NB4 (cell line): ENCODE data around the gene GNB1.

Experiments
- DNase-seq: peaks from one replicate; pipeline ENCODE4 v3.0.0; 2010; ENCODE audit warnings: low read depth
- H3K4me3 ChIP-seq: one replicate; pipeline ENCODE4 v1.5.1; 2011; ENCODE audit warnings: mild to moderate bottlenecking, low read depth, low read length, moderate library complexity
- CTCF ChIP-seq: IDR thresholded peaks from one replicate; pipeline ENCODE4 v1.5.1; 2012; ENCODE audit warnings: low read depth, low read length
- MAX ChIP-seq: IDR thresholded peaks from 2 replicates; pipeline ENCODE4 v1.6.1; 2011; ENCODE audit warnings: low read depth, low read length
- MYC ChIP-seq: IDR thresholded peaks from 2 replicates; pipeline ENCODE4 v1.6.1; 2011; ENCODE audit warnings: low read depth, low read length
- POLR2A ChIP-seq: IDR thresholded peaks from 2 replicates; pipeline ENCODE4 v1.6.1; 2011; ENCODE audit warnings: mild to moderate bottlenecking; ENCODE audit not compliant: insufficient read length; ENCODE audit errors: extremely low read depth

Gene GNB1

GRCh38 chr1:1773874-1774273, 117.0 kb downstream of the GNB1 start:
- TF ChIP-seq MAX, result no peak
- no peak for TF ChIP-seq POLR2A
- no peak for TF ChIP-seq CTCF
- TF ChIP-seq MYC, result no peak
- DNase-seq, result no peak

DNA sequence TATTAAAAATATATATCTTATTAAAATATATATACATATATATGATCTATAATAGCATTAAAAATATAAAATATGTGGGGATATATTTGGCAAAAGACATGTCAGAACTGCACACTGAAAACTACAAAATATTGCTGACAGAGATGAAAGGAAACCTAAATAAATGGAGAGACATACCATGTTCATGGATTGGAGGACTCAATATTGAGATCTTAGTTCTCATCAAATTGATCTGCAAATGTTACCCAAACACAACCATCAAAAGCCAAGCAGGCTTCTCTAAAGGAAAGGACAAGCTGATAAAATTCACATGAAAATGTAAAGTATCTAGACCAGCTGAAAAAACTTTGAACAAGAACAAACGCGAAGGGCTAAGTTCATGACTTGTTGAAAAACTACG, 119.8 kb downstream of the GNB1 start:
- DNase-seq, result no peak
- H3K4me3 ChIP-seq, result no peak overlapping the region
- TF ChIP-seq MYC, result no peak
- no peak for TF ChIP-seq MAX
- TF ChIP-seq POLR2A, result no peak
- no peak for TF ChIP-seq CTCF

More at GRCh38 chr1:1773874-1774273, 117.0 kb downstream of the GNB1 start:
- no peak overlapping the region for H3K4me3 ChIP-seq

DNA sequence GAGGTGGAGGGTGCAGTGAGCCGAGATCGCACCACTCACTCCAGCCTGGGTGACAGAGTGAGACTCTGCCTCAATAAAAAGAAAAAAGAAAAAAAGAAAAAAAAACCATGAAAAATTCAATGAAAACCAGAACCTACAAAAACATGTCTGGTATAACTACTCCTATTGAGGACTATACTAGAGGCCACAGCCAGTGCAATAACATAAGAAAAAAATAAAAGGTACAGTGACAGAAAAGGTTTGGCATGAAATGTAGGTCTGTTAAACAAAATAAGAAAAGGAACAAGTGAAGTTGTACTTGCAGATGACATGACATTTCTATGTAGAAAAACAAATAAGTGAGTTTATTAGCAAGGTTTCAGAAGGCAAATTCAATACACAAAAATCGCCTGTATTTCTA, 120.8 kb downstream of the GNB1 start:
- TF ChIP-seq MYC, result no peak
- no peak for TF ChIP-seq MAX
- no peak for TF ChIP-seq CTCF
- no peak for TF ChIP-seq POLR2A
- H3K4me3 ChIP-seq, result no peak overlapping the region
- DNase-seq, result no peak

DNA sequence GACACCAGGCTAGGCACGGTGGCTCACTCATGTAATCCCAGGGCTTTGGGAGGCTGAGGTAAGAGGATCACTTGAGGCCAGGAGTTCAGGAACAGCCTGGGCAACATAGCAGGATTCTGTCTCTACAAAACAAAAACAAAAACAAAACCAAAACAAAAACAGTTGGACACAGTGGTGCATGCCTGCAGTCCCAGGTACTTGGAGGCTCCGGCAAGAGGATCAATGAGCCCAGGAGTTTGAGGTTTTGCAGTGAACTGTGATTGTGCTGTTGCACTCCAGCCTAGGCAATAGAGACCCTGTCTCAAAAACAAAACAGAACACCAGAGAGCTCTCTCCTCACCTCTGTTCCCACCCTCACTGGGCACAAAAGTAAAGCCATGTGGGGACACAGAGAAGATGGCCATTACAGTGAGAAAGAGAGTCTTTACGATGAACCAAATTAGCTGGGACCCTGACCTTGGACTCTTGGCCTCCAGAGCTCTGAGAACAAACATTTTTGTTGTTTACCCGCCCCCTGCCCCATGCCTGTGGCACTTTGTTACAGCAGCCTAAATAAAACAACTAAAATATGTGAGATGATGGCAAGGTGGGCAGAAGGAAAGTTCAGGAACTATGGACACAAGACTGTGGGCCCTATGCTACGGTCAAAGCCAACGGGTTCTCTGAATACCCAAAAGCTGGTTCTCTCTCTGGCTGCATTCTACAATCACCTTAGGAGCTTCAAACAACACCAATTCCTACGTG, 122.5 kb downstream of the GNB1 start:
- H3K4me3 ChIP-seq, result no peak overlapping the region
- DNase-seq, result no peak
- no peak for TF ChIP-seq MYC
- no peak for TF ChIP-seq MAX
- no peak for TF ChIP-seq POLR2A
- TF ChIP-seq CTCF, result no peak

GRCh38 chr1:1764876-1765470, 125.9 kb downstream of the GNB1 start:
- H3K4me3 ChIP-seq, result no peak overlapping the region
- TF ChIP-seq MAX (0 out of 2 replicates have a peak, but pooled peaks have one; percentile 4), MYC (no peak)
- DNase-seq, result peak; percentile 90
